H1 (cell line): ENCODE results near the gene ARHGEF3. TPM values are rescaled to one million over a fixed set of nuclear protein-coding genes. Genes with fewer than 3 reads are reported as not detected.

ENCODE experiments used
- CTCF ChIA-PET: fragments of 300-600 bp; sonication (Branson Sonifier 250); formaldehyde crosslinking; loops from one replicate; lab custom pipeline; 2021; ENCODE audit not compliant: partially characterized antibody; lab: Charles Lee
- POLR2A ChIA-PET: fragments of 300-600 bp; sonication (Branson Sonifier 250); formaldehyde crosslinking; loops from one replicate; lab custom pipeline; 2021; ENCODE audit warnings: inconsistent platforms; ENCODE audit not compliant: partially characterized antibody; lab: Charles Lee
- DNase-seq, 2 experiments: peaks; one replicate each; pipeline versions ENCODE4 v3.0.0 to v3.0.0-alpha.2; 2010 to 2022; ENCODE audit warnings: low spot score in 2 of 2, low read depth in 1 of 2, mixed read lengths in 1 of 2
- FAIRE-seq: peaks from 2 replicates; lab custom pipeline; 2011; peaks lifted over from hg19 to GRCh38; lab: Jason Lieb, UNC
- H2AFZ ChIP-seq: 2 replicates; pipeline ENCODE4 v1.8.1; 2012; ENCODE audit warnings: low read length, inconsistent platforms
- H2AK5ac ChIP-seq: 2 replicates; pipeline ENCODE4 v1.6.1; 2013; ENCODE audit warnings: low read depth, low read length
- H2BK120ac ChIP-seq: replicated peaks from 2 replicates; pipeline ENCODE3; 2013; ENCODE audit warnings: low read depth, low read length, inconsistent platforms
- H2BK12ac ChIP-seq: 2 replicates; pipeline ENCODE4 v1.6.1; 2013; ENCODE audit warnings: low read depth, low read length
- H2BK15ac ChIP-seq: 2 replicates; pipeline ENCODE4 v1.6.1; 2013; ENCODE audit warnings: low read length
- H2BK20ac ChIP-seq: 2 replicates; pipeline ENCODE4 v1.6.1; 2013; ENCODE audit warnings: low read length
- H2BK5ac ChIP-seq: 2 replicates; pipeline ENCODE4 v1.6.1; 2013; ENCODE audit warnings: low read depth, low read length
- H3K14ac ChIP-seq: 2 replicates; pipeline ENCODE4 v1.6.1; 2013; ENCODE audit warnings: inconsistent platforms; ENCODE audit not compliant: insufficient read length
- H3K18ac ChIP-seq: 2 replicates; pipeline ENCODE4 v1.6.1; 2013; ENCODE audit warnings: low read length; ENCODE audit errors: extremely low read depth
- H3K23ac ChIP-seq: 2 replicates; pipeline ENCODE4 v1.6.1; 2013; ENCODE audit warnings: inconsistent platforms; ENCODE audit not compliant: insufficient read length
- H3K23me2 ChIP-seq: 2 replicates; pipeline ENCODE4 v1.6.1; 2013; ENCODE audit warnings: low read depth, low read length
- H3K27ac ChIP-seq: 2 replicates; pipeline ENCODE4 v1.6.1; 2011; ENCODE audit warnings: low read depth, low read length, inconsistent platforms
- H3K27me3 ChIP-seq, 4 experiments: replicated peaks in 1 of 4; 1 replicate in 1 of 4; 2 replicates in 3 of 4; pipeline versions ENCODE4 v1.6.1 to v1.8.1; 2011 to 2013; ENCODE audit warnings: low read length in 3 of 4, mild to moderate bottlenecking in 3 of 4, inconsistent platforms in 2 of 4, mixed read lengths in 2 of 4, moderate library complexity in 1 of 4; ENCODE audit not compliant: control insufficient read depth in 3 of 4, insufficient read depth in 3 of 4; ENCODE audit errors: extremely low read depth in 1 of 4
- H3K36me3 ChIP-seq, 4 experiments: 2 replicates each; pipeline versions ENCODE4 v1.6.1 to v1.8.1; 2011 to 2013; ENCODE audit warnings: mild to moderate bottlenecking in 4 of 4, low read length in 3 of 4, moderate library complexity in 2 of 4, control low read depth in 1 of 4, inconsistent platforms in 1 of 4; ENCODE audit not compliant: insufficient read depth in 4 of 4, control insufficient read depth in 2 of 4
- H3K4ac ChIP-seq: replicated peaks from 2 replicates; pipeline ENCODE3; 2013; ENCODE audit warnings: low read length, low read depth, mixed read lengths, inconsistent platforms; ENCODE audit not compliant: insufficient read length
- H3K4me1 ChIP-seq, 4 experiments: replicated peaks in 1 of 4; 1 replicate in 1 of 4; 2 replicates in 3 of 4; pipeline versions ENCODE4 v1.6.1 to v1.8.1; 2011 to 2013; ENCODE audit warnings: low read length in 3 of 4, inconsistent platforms in 2 of 4, mixed read lengths in 1 of 4; ENCODE audit not compliant: insufficient read depth in 4 of 4, control insufficient read depth in 3 of 4
- H3K4me2 ChIP-seq, 2 experiments: 2 replicates each; pipeline versions ENCODE4 v1.6.1 to v1.8.1; 2011 to 2013; ENCODE audit warnings: low read depth in 2 of 2, low read length in 2 of 2, control low read depth in 1 of 2, inconsistent platforms in 1 of 2, mild to moderate bottlenecking in 1 of 2; ENCODE audit not compliant: insufficient read depth in 1 of 2
- H3K4me3 ChIP-seq, 4 experiments: fragments of 200-600, 300-600 bp in 1 of 4; sonication (generic), shearing (Covaris generic), sonication (Bioruptor Twin) in 1 of 4; 2 replicates each; pipeline versions ENCODE4 v1.5.1 to v1.8.1; 2011 to 2016; ENCODE audit warnings: low read length in 4 of 4, low read depth in 3 of 4, control low read depth in 2 of 4, inconsistent platforms in 2 of 4, mild to moderate bottlenecking in 2 of 4, mixed read lengths in 1 of 4, moderate library complexity in 1 of 4; ENCODE audit not compliant: insufficient read depth in 2 of 4; ENCODE audit errors: extremely low read depth in 1 of 4
- H3K56ac ChIP-seq: replicated peaks from 2 replicates; pipeline ENCODE3; 2013; ENCODE audit warnings: low read depth, mild to moderate bottlenecking, mixed read lengths, low read length, inconsistent platforms; ENCODE audit not compliant: insufficient read length
- H3K79me1 ChIP-seq: 2 replicates; pipeline ENCODE4 v1.6.1; 2013; ENCODE audit warnings: low read depth, low read length, control low read depth
- H3K79me2 ChIP-seq, 2 experiments: 2 replicates each; pipeline versions ENCODE4 v1.6.1 to v1.8.1; 2012 to 2013; ENCODE audit warnings: low read length in 2 of 2, mild to moderate bottlenecking in 2 of 2, inconsistent platforms in 1 of 2; ENCODE audit not compliant: insufficient read depth in 2 of 2, control insufficient read depth in 1 of 2
- H3K9ac ChIP-seq, 4 experiments: replicated peaks in 1 of 4; 1 replicate in 1 of 4; 2 replicates in 3 of 4; pipeline versions ENCODE4 v1.6.1 to v1.8.1; 2011 to 2013; ENCODE audit warnings: low read depth in 3 of 4, low read length in 3 of 4, control low read depth in 2 of 4, mild to moderate bottlenecking in 2 of 4, moderate library complexity in 2 of 4, inconsistent platforms in 1 of 4; ENCODE audit errors: extremely low read depth in 1 of 4
- H3K9me3 ChIP-seq, 2 experiments: 2 replicates each; pipeline versions ENCODE4 v1.6.1 to v1.8.1; 2012 to 2013; ENCODE audit warnings: mild to moderate bottlenecking in 2 of 2, moderate library complexity in 2 of 2, control low read depth in 1 of 2, inconsistent platforms in 1 of 2, low read depth in 1 of 2, low read length in 1 of 2, mixed read lengths in 1 of 2; ENCODE audit not compliant: insufficient read depth in 2 of 2
- H4K20me1 ChIP-seq, 2 experiments: replicated peaks in 1 of 2; 2 replicates each; pipeline versions ENCODE3 to v1.8.1; 2011 to 2013; ENCODE audit warnings: inconsistent platforms in 2 of 2, low read length in 2 of 2, mild to moderate bottlenecking in 1 of 2; ENCODE audit not compliant: insufficient read depth in 2 of 2, control insufficient read depth in 1 of 2
- H4K5ac ChIP-seq: 2 replicates; pipeline ENCODE4 v1.6.1; 2013; ENCODE audit warnings: low read length, low read depth, mixed read lengths, inconsistent platforms; ENCODE audit not compliant: insufficient read length
- H4K8ac ChIP-seq: 2 replicates; pipeline ENCODE4 v1.8.0; 2013; ENCODE audit warnings: mild to moderate bottlenecking, moderate library complexity, low read length, inconsistent platforms; ENCODE audit not compliant: insufficient read depth; ENCODE audit errors: extremely low read depth
- H4K91ac ChIP-seq: replicated peaks from 2 replicates; pipeline ENCODE3; 2013; ENCODE audit warnings: low read length, mixed read lengths, inconsistent platforms; ENCODE audit not compliant: insufficient read length
- POLR2AphosphoS5 ChIP-seq: IDR thresholded peaks from 2 replicates; pipeline ENCODE4 v1.6.1; 2011; ENCODE audit warnings: low read depth, low read length
- SIN3A ChIP-seq, 2 experiments: IDR thresholded peaks in 1 of 2; conservative IDR thresholded peaks in 1 of 2; 2 replicates each; pipeline ENCODE4 v1.6.1; 2011 to 2012; ENCODE audit warnings: low read length in 2 of 2, improper control_type of control experiment in 1 of 2, low read depth in 1 of 2, mild to moderate bottlenecking in 1 of 2
- SRF ChIP-seq: IDR thresholded peaks from 2 replicates; pipeline ENCODE4 v1.6.1; 2011; ENCODE audit warnings: mild to moderate bottlenecking, low read depth, low read length, moderate library complexity
- TAF7 ChIP-seq: optimal IDR thresholded peaks from 2 replicates; pipeline ENCODE3; 2011; ENCODE audit warnings: low read depth, mild to moderate bottlenecking, inconsistent platforms, low read length, moderate library complexity, borderline replicate concordance
- TEAD4 ChIP-seq: IDR thresholded peaks from 2 replicates; pipeline ENCODE4 v1.6.1; 2012; ENCODE audit warnings: low read depth, low read length, inconsistent platforms, mixed read lengths
- WGBS, 2 experiments: shearing (Covaris generic) in 1 of 2; methylation state at CpG; one replicate each; pipeline versions ENCODE4 v1.1.6 to v1.1.7; 2013 to 2015; ENCODE audit warnings: low lambda C conversion rate in 2 of 2, mixed read lengths in 2 of 2, inconsistent platforms in 1 of 2, low coverage in 1 of 2, missing lambda C conversion rate in 1 of 2; ENCODE audit not compliant: insufficient replicate concordance in 2 of 2, insufficient coverage in 1 of 2, insufficient read length in 1 of 2; ENCODE audit errors: extremely low coverage in 1 of 2, missing lambda C conversion rate in 1 of 2; 5-methylcytosine and 5-hydroxymethylcytosine counted together
- polyA plus RNA-seq, 7 experiments: library from polyadenylated mRNA; depleted of rRNA in 3 of 7; stranded (reverse) in 5 of 7; unstranded in 2 of 7; fragments of >200 nt in 5 of 7; fragments of 200-250 nt in 2 of 7; gene quantifications; 1 replicate in 5 of 7; 2 replicates in 1 of 7; 4 replicates in 1 of 7; pipeline versions ENCODE4 v1.2.1 to v1.2.3, GENCODE V29; 2011 to 2013; ENCODE audit warnings: missing spikeins in 2 of 7, mixed read lengths in 2 of 7
- total RNA-seq: library from RNA; stranded (reverse); fragmentation: NEBNext Ultra II Directional; extraction: Animal tissue kit (Norgen Biotek cat#: 25700); gene quantifications from 2 replicates; pipeline ENCODE4 v1.2.1, GENCODE V29; 2021

ARHGEF3 gene
- total and polyA plus RNA-seq, 2 of the 8 experiments (the other 6 are each of a cell fraction or from before 2014, with no cell fraction given), result 2.8 to 6.0 TPM

GRCh38 chr3:56831572-56831971 is 29.8 kb upstream of the ARHGEF3 start:
- no peaks in the 10 kb centered on the region for H3K79me1 ChIP-seq
- H2BK12ac ChIP-seq, result no peak overlapping the region
- ChIA-PET POLR2A (no interaction called here), CTCF (interaction anchor here (1.0 kb wide), 1 partner anchor 32 kb away, joined by 3 read pairs; no protein-coding TSS in a partner anchor)
- H3K36me3 ChIP-seq, result no peaks in the 10 kb centered on the region
- no peaks in the 10 kb centered on the region for H3K27me3 ChIP-seq
- H2BK20ac ChIP-seq, result no peak overlapping the region
- no peak overlapping the region for H2AK5ac ChIP-seq
- H2BK15ac ChIP-seq, result no peak overlapping the region
- DNase-seq (no peak), FAIRE-seq (no peak)
- H3K56ac ChIP-seq, result no peak overlapping the region
- H3K23me2 ChIP-seq, result no peaks in the 10 kb centered on the region; the same call in 1 of the 2 replicates
- no peak overlapping the region for H4K5ac ChIP-seq
- no peaks in the 10 kb centered on the region for H3K9me3 ChIP-seq
- no peak overlapping the region for H3K9ac ChIP-seq
- WGBS, 2 experiments, result 88% methylated on average over 3 of the region's 3 CpGs; no CpG with 5 or more reads in 1 of the 2 experiments
- no peak overlapping the region for H4K8ac ChIP-seq
- no peak overlapping the region for H3K23ac ChIP-seq
- no peaks in the 10 kb centered on the region for H3K79me2 ChIP-seq
- no peak overlapping the region for H3K27ac ChIP-seq
- H4K91ac ChIP-seq, result no peak overlapping the region
- no peaks in the 10 kb centered on the region for H4K20me1 ChIP-seq
- H3K4me3 ChIP-seq, result no peak overlapping the region
- no peak overlapping the region for H2BK120ac ChIP-seq
- no peaks in the 10 kb centered on the region for H3K4me1 ChIP-seq
- no peak overlapping the region for H3K18ac ChIP-seq
- no peak overlapping the region for H3K14ac ChIP-seq
- no peak overlapping the region for H2BK5ac ChIP-seq
- H2AFZ ChIP-seq, result no peak overlapping the region
- no peak overlapping the region for H3K4me2 ChIP-seq
- H3K4ac ChIP-seq, result no peak overlapping the region
- TF ChIP-seq SRF (no peak), POLR2AphosphoS5 (no peak), SIN3A (conservative IDR thresholded peaks at IDR 0.05 in 1 of 2, IDR thresholded peaks at IDR 0.05 in 1 of 2; ENCODE audit: low read depth in 1 of 2, low read length in 2 of 2) (no peak), TEAD4 (no peak), TAF7 (no peak)
